Neuronal stem cell (in vitro differentiated cells): ENCODE results near the gene COX8A.

Source experiments
- DNase-seq: peaks from one replicate; pipeline ENCODE4 v3.0.0-alpha.2; 2013; ENCODE audit warnings: low spot score
- H2AFZ ChIP-seq: one replicate; pipeline ENCODE4 v1.6.1; 2013; ENCODE audit warnings: mild to moderate bottlenecking, low read length, inconsistent platforms
- H2AK5ac ChIP-seq: 2 replicates; pipeline ENCODE4 v1.6.1; 2013; ENCODE audit warnings: low read depth, mild to moderate bottlenecking, inconsistent platforms, low read length, moderate library complexity, mixed read lengths
- H2BK120ac ChIP-seq: 2 replicates; pipeline ENCODE4 v1.6.1; 2013; ENCODE audit warnings: low read depth, mild to moderate bottlenecking, inconsistent platforms, low read length, moderate library complexity, mixed read lengths
- H2BK12ac ChIP-seq: one replicate; pipeline ENCODE4 v1.6.1; 2013; ENCODE audit warnings: low read length, inconsistent platforms
- H2BK15ac ChIP-seq: 2 replicates; pipeline ENCODE4 v1.6.1; 2013; ENCODE audit warnings: mild to moderate bottlenecking, low read length, inconsistent platforms, mixed read lengths
- H2BK5ac ChIP-seq: one replicate; pipeline ENCODE4 v1.6.1; 2013; ENCODE audit warnings: inconsistent platforms, mild to moderate bottlenecking, low read length, moderate library complexity
- H3K14ac ChIP-seq: one replicate; pipeline ENCODE4 v1.6.1; 2013; ENCODE audit warnings: low read length, inconsistent platforms
- H3K18ac ChIP-seq: 2 replicates; pipeline ENCODE4 v1.6.1; 2013; ENCODE audit warnings: low read length, inconsistent platforms
- H3K23ac ChIP-seq: 2 replicates; pipeline ENCODE4 v1.6.1; 2013; ENCODE audit warnings: low read depth, mild to moderate bottlenecking, mixed read lengths, low read length, inconsistent platforms; ENCODE audit not compliant: poor library complexity
- H3K27ac ChIP-seq: replicated peaks from 3 replicates; pipeline ENCODE4 v1.5.1; 2013; ENCODE audit warnings: low read length, inconsistent platforms
- H3K27me3 ChIP-seq, 3 experiments: 2 replicates each; pipeline ENCODE4 v1.6.1; 2013; ENCODE audit warnings: low read length in 3 of 3, mild to moderate bottlenecking in 2 of 3, inconsistent platforms in 1 of 3, low read depth in 1 of 3, mixed read lengths in 1 of 3, moderate library complexity in 1 of 3; ENCODE audit not compliant: control insufficient read depth in 3 of 3, insufficient read depth in 3 of 3
- H3K36me3 ChIP-seq, 2 donors: replicated peaks in 1 of 2; 2 replicates each; pipeline ENCODE4 v1.6.1; 2013; ENCODE audit warnings: low read length in 2 of 2; ENCODE audit not compliant: control insufficient read depth in 2 of 2, insufficient read depth in 2 of 2
- H3K4ac ChIP-seq: 2 replicates; pipeline ENCODE4 v1.6.1; 2013; ENCODE audit warnings: inconsistent platforms, mild to moderate bottlenecking, low read length, moderate library complexity
- H3K4me1 ChIP-seq, 2 donors: 1 replicate in 1 of 2; 2 replicates in 1 of 2; pipeline ENCODE4 v1.6.1; 2013; ENCODE audit warnings: low read length in 2 of 2, low read depth in 1 of 2; ENCODE audit not compliant: control insufficient read depth in 2 of 2, insufficient read depth in 1 of 2
- H3K4me2 ChIP-seq: one replicate; pipeline ENCODE4 v1.6.1; 2013; ENCODE audit warnings: mild to moderate bottlenecking, low read length, inconsistent platforms; ENCODE audit not compliant: insufficient read depth, poor library complexity, severe bottlenecking
- H3K4me3 ChIP-seq, 2 donors: 2 replicates each; pipeline ENCODE4 v1.5.1; 2013; ENCODE audit warnings: low read length in 2 of 2, mild to moderate bottlenecking in 2 of 2, inconsistent platforms in 1 of 2, moderate library complexity in 1 of 2
- H3K79me1 ChIP-seq: one replicate; pipeline ENCODE4 v1.6.1; 2013; ENCODE audit warnings: low read depth, mild to moderate bottlenecking, inconsistent platforms, low read length, moderate library complexity
- H3K9ac ChIP-seq: one replicate; pipeline ENCODE4 v1.6.1; 2013; ENCODE audit warnings: mild to moderate bottlenecking, low read depth, low read length, inconsistent platforms; ENCODE audit not compliant: poor library complexity
- H3K9me3 ChIP-seq, 2 donors: replicated peaks in 1 of 2; 2 replicates each; pipeline versions ENCODE3 to v1.6.1; 2013; ENCODE audit warnings: low read length in 2 of 2, mild to moderate bottlenecking in 2 of 2, inconsistent platforms in 1 of 2, low read depth in 1 of 2, mixed read lengths in 1 of 2, moderate library complexity in 1 of 2; ENCODE audit not compliant: control insufficient read depth in 2 of 2, insufficient read depth in 1 of 2
- H4K8ac ChIP-seq: one replicate; pipeline ENCODE4 v1.6.1; 2013; ENCODE audit warnings: low read depth, mild to moderate bottlenecking, inconsistent platforms, low read length, moderate library complexity
- H4K91ac ChIP-seq: one replicate; pipeline ENCODE4 v1.6.1; 2013; ENCODE audit warnings: low read length, low read depth, mild to moderate bottlenecking, inconsistent platforms; ENCODE audit not compliant: poor library complexity
- WGBS, 2 donors: extraction: QIAGEN DNeasy Blood & Tissue Kit; methylation state at CpG; one replicate each; pipeline ENCODE4 v1.1.7; 2013; ENCODE audit warnings: missing lambda C conversion rate in 2 of 2, mixed read lengths in 1 of 2; ENCODE audit not compliant: insufficient read length in 2 of 2, insufficient replicate concordance in 1 of 2; ENCODE audit errors: extremely low coverage in 2 of 2; 5-methylcytosine and 5-hydroxymethylcytosine counted together

COX8A gene

DNA sequence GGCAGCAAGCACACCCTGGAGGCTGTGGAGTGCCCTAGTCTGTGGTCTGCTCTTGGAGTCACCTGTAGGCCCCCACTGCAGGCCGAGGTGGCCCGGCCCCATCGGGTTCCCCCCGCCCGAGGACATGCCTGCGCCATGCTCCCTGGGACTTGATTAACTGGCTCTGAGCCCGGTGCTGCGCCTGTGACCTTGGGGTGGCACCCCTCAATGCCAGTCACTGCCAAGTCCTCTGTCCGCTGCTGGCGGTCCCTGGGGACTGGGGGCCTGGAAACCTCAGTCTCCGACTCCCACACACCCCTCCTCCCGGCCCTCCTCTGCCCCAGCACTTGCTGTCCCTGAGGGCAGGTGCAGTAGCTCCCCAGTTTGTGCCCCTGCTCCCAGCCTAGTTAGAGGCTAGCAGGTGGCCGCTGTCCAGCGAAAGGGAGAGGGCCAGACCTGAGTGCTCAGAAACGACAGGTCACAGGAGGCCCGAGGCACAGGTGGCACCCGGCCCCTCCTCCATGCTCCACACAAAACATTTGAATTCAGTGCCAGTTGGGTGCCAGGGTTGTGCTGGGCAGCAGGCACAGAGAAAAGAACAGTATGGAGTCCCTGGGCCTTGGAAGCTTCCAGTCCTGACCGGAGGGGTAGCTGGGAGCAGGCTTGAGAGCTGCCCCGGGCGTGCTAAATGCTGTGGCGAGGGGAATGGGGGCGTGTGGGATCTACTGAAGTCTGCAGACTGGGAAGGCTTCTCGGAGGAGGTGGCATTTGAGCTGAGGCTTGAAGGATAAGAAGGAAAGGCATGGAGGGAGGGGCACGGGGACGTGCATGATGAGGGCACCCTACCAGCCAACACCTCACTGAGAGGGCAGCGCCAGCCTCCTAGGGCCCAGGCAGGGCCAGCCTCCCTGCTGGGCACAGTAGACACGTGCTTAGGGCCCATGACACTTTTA is 45.0 kb downstream of the COX8A start:
- Histone ChIP-seq H3K36me3 (no peaks in the 10 kb centered on the region), H2AK5ac (peak overlapping the region; percentile 75), H2AFZ (no peak overlapping the region), H3K4ac (no peak overlapping the region), H3K79me1 (peaks cover 2% of the 10 kb centered on the region), H2BK5ac (peak overlapping the region; percentile 82), H3K4me3 (no peak overlapping the region), H2BK15ac (peak overlapping the region; percentile 37), H4K91ac (peak overlapping the region; percentile 82), H3K18ac (peak overlapping the region; percentile 7), H2BK120ac (no peak overlapping the region), H3K27me3 (peaks cover 0 to 11% (median 0%) of the 10 kb centered on the region in 3 experiments), H4K8ac (no peak overlapping the region), H3K4me1 (peaks cover 14 to 43% of the 10 kb centered on the region in 2 donors), H3K4me2 (no peak overlapping the region), H3K27ac (no peak overlapping the region), H3K14ac (no peak overlapping the region), H3K9me3 (no peaks in the 10 kb centered on the region), H2BK12ac (peak overlapping the region; percentile 41), H3K23ac (peak overlapping the region; percentile 43), H3K9ac (no peak overlapping the region)
- WGBS, 2 donors = no CpG with 5 or more reads among the region's 27 CpGs
- no peak for DNase-seq

- Histone ChIP-seq H2BK15ac (peak overlapping the region; percentile 64), H2BK5ac (peak overlapping the region; percentile 66), H3K4ac (peak overlapping the region; percentile 66), H3K4me3 (no peak overlapping the region), H3K36me3 (no peaks in the 10 kb centered on the region), H3K79me1 (peaks cover 2% of the 10 kb centered on the region), H2AFZ (no peak overlapping the region), H4K91ac (no peak overlapping the region), H3K4me2 (no peak overlapping the region), H3K27me3 (peaks cover 0 to 4% (median 0%) of the 10 kb centered on the region in 3 experiments), H3K4me1 (peaks cover 12 to 40% of the 10 kb centered on the region in 2 donors), H3K18ac (peak overlapping the region; percentile 90), H2BK12ac (peak overlapping the region; percentile 41), H3K27ac (no peak overlapping the region), H3K14ac (peak overlapping the region; percentile 56), H3K9me3 (no peaks in the 10 kb centered on the region), H2BK120ac (no peak overlapping the region), H2AK5ac (peak overlapping the region; percentile 95), H4K8ac (no peak overlapping the region), H3K23ac (no peak overlapping the region), H3K9ac (peak overlapping the region; percentile 70)
- DNase-seq = no peak
- no CpG with 5 or more reads among the region's 22 CpGs for WGBS, 2 donors
These were observed 46.7 kb downstream of the COX8A start for GRCh38 chr11:64020976-64021756.

DNA sequence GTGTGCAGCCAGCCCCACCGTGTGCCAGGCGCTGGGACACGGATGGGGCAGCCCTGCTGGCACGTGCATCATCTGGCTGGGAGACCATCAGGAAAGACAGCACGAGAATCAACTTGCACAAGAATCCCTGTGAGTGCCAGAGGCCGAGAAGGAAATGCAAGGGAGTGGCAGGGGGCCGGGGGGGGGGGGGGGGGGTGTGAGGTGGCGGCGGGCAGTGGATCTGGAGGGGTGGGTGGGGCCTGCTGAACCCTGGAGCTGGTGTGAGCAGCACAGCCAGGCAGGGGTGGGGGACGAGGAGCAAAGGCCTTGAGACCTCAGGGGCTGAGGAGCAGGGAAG is 47.3 kb downstream of the COX8A start:
- Histone ChIP-seq H3K4me3 (no peak overlapping the region), H3K79me1 (peaks cover 2% of the 10 kb centered on the region), H3K9me3 (no peaks in the 10 kb centered on the region), H3K9ac (peak overlapping the region; percentile 70), H3K23ac (no peak overlapping the region), H3K18ac (peak overlapping the region; percentile 93), H3K27ac (no peak overlapping the region), H4K8ac (no peak overlapping the region), H3K14ac (peak overlapping the region; percentile 56), H2AK5ac (peak overlapping the region; percentile 95), H2BK120ac (no peak overlapping the region), H3K4me2 (peak overlapping the region; percentile 18), H2BK12ac (no peak overlapping the region), H2BK5ac (peak overlapping the region; percentile 66), H2AFZ (no peak overlapping the region), H2BK15ac (peak overlapping the region; percentile 64), H3K36me3 (no peaks in the 10 kb centered on the region), H3K4me1 (peaks cover 12 to 37% of the 10 kb centered on the region in 2 donors), H3K4ac (peak overlapping the region; percentile 66), H4K91ac (no peak overlapping the region), H3K27me3 (peaks cover 0 to 4% (median 0%) of the 10 kb centered on the region in 3 experiments)
- no CpG with 5 or more reads among the region's 10 CpGs for WGBS, 2 donors
- no peak for DNase-seq
